GM18526 (cell line): ENCODE measurements around the gene KCNQ1.

Source experiments
- POLR2A ChIP-seq: IDR thresholded peaks from 3 replicates; pipeline ENCODE4 v1.6.1; 2011; ENCODE audit not compliant: insufficient read length; ENCODE audit errors: extremely low read depth

KCNQ1 gene

GRCh38 chr11:2511421-2512369, 66.9 kb downstream of the KCNQ1 start:
- TF ChIP-seq POLR2A: no peak

GRCh38 chr11:2512431-2513407, 67.9 kb downstream of the KCNQ1 start:
- TF ChIP-seq POLR2A: no peak

- no peak for TF ChIP-seq POLR2A
Measured at GRCh38 chr11:2513441-2513840, 68.6 kb downstream of the KCNQ1 start.

GRCh38 chr11:2515401-2516275, 70.8 kb downstream of the KCNQ1 start:
- no peak for TF ChIP-seq POLR2A

- no peak for TF ChIP-seq POLR2A
Measured at GRCh38 chr11:2516276-2517015, 71.6 kb downstream of the KCNQ1 start.

GRCh38 chr11:2517016-2517385, 72.2 kb downstream of the KCNQ1 start:
- no peak for TF ChIP-seq POLR2A

GRCh38 chr11:2517386-2518064, 72.7 kb downstream of the KCNQ1 start:
- no peak for TF ChIP-seq POLR2A

GRCh38 chr11:2518111-2518982, 73.5 kb downstream of the KCNQ1 start:
- no peak for TF ChIP-seq POLR2A

- no peak for TF ChIP-seq POLR2A
Measured at GRCh38 chr11:2518983-2519340, 74.2 kb downstream of the KCNQ1 start.

- no peak for TF ChIP-seq POLR2A
Measured at GRCh38 chr11:2519517-2519861, 74.7 kb downstream of the KCNQ1 start.

GRCh38 chr11:2519862-2520735, 75.3 kb downstream of the KCNQ1 start:
- TF ChIP-seq POLR2A: no peak

GRCh38 chr11:2520736-2521035, 75.9 kb downstream of the KCNQ1 start:
- no peak for TF ChIP-seq POLR2A

- no peak for TF ChIP-seq POLR2A
Measured at GRCh38 chr11:2521081-2521732, 76.4 kb downstream of the KCNQ1 start.
